KBM-7 (cell line): ENCODE data around the gene KDM2B.

ENCODE experiments used
- DNase-seq: peaks from one replicate; pipeline ENCODE4 v3.0.0-alpha.2; 2015
- in situ Hi-C: fragments of 300-500 bp; cut with MboI; formaldehyde crosslinking; loops from 2 replicates; pipeline ENCODE4 v1.14.3; 2020; ENCODE audit warnings: low sequenced_read_pairs, low pct_unique_long_range_greater_than_20kb, mixed read lengths

KDM2B gene

DNA sequence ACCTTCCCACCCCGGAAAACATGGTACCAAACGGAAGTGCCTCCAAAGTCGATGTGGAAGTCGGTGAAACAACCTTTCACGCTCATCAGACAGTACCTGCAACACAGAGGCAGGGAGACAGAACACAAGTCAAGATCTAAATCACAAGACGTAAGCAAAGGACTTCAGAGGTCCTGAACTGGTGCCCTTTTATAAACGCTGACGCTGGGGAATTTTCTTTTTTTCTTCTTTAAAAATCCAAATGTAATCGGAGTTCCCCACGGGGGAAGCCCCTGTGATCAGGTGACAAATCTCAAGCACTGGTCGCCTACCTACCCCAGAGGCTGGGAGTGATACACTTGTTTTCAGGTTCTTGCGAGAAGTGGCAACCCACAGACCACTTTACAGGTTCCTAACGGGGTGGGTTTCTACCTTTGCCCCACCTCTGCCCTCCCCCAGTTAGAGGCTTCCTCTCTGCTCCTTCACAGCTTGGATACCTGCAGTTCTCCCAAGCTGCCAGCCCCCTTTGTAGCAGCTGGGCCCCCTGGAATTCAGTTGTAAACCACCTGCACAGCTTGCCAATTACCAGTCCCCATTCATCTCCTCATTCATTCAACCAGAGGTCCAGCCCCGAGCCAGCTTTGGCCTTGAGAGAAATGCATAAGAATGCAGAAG, 46.2 kb downstream of the KDM2B start:
- in situ Hi-C loops: no loop called here
- no peak for DNase-seq

DNA sequence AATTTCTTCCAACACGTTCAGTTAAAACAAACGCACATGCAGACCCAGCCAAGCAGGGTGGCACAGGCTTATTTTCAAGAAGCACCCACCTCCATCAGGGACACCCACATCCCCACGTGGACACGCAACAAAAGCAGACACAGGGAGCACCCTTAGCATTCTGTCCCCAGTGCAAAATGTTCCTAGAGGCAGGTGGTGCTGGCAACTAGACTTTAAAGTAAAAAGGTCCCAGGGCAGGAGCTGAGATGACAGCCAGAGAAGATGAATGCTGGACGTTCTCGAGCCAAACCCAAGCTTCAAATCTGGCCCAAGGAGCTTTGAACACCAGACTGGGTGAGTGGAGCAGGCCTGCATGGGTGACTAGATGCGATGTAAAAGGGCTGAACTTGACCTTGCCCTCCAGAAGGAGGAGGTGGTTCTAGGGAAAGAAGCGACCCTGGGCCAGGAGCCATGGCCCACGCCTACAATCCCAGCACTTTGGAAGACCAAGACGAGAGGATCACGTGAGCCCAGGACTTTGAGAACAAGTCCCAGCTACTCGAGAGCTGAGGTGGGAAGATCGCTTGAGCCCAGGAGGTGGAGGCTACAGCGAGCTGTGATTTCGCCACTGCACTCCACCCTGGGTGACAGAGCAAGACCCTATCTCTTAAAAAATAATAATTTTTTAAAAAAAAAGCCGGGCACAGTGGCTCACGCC, 47.3 kb downstream of the KDM2B start:
- in situ Hi-C loops: no loop called here

DNA sequence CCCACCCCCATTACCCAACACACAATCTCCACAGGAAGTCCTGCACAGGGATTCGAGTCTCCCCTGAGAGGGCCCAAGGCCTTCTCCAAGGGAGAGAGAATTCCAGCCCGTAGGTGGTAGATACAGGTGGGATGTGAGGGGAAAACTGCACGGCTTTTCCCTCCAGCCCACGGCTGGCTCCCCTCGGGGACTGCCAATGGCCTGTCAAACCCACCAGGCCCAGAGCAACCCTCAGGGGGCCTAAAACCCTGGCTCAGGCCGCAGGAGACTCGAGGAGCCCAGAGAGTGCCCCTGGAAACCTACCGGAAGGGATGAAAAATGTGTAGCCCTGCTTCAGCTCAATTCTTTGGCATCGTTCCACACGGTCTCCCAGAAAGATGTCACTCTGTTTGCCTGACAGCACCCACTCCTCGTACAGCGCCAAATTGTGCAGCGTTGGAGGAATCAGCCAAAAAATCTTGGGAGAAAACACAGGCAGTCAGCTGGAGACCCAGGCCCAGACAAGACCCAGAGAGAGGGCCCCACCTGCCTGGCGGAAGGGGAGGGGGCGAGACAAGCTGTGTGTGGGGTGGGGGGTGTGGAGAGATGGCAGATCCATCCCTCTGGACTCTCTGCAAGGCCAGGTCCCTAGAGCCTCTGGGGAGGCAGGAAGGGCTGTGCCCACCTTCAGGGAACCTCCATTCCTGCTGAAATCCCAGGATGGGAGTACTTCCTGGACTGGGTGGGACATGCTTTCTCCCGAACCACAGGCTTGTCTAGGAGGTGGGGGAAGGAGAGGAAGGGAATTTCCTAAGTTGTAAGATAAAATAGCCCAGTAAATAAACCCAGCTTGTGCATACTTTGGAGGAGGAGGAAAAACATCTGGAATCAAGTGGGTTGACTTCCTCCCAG, 48.1 kb downstream of the KDM2B start:
- in situ Hi-C loops: no loop called here
- no peak for DNase-seq

More for the DNA sequence above, 47.3 kb downstream of the KDM2B start:
- DNase-seq: no peak

DNA sequence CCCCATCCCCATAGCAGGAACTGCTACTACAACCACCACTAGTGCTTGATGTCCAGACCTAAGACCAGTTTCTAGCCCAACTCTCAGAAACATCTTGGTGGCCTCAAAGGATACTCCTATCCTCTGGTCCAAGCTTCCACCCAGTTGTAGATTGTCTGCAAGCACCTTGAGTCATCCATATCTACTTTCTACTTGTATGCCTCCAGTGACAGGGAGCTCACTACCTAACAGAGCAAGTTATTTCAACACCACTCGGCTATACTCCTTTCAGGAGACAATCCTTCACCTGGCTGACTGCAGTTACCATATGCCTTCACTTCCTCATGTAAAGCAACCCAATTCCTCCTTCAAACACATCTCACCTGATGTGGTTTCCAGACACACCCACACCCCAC, 49.5 kb downstream of the KDM2B start:
- in situ Hi-C loops: no loop called here
- no peak for DNase-seq

DNA sequence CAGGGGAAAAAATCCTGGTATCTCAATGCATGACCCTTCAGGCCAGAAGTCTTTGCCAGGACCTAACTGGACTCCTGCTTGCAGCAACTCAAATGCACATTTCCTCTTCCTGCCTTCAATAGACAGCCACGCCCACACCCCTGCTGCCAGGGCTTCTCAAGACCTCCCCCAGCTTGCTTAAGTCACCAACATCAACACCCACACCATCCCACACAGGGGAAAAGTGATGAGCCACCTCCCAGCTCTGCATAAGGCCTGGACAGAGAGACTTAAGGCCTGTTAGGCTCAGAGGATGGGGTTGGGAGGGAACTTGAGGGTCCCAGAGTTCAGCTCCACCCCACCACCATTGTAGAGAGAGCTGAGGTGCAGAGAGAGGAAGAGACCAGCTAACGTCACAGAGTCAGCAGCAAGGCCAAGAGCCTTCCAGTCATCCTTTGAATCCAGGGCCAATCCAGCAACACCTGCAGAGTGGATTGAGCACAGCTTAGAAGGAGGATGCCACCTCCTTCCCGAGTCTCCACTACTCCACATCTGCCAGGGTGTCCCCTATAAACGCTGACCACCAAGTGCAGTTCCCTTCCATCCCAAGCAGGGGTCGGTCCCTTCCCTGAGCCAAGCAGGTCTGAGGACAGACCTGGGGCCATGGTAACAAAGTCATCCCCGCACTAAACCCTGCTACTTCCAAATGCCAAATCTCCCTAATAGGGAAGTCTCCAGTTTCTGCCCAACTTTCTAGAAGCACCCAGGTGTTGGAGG, 50.0 kb downstream of the KDM2B start:
- in situ Hi-C loops: no loop called here
- DNase-seq: peak; percentile 82

DNA sequence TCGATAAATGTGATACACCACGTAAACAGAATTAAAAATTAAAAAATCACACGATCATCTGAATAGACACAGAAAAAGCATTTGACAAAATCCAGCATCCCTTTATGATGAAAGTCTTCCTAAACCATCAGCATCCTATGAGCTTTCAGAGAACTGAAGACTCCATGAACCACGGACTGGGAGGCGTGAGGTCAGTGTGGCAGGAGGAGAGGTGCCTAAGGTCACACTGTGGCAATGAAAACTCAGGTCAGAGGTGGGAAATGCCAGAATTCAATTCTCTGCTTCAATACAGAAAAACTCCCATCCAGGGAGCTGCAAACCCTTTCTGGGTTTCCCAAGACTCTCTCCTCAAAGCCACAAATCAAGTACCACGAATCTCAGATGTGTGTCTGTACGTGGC, 51.6 kb downstream of the KDM2B start:
- in situ Hi-C loops: no loop called here
- DNase-seq: no peak

DNA sequence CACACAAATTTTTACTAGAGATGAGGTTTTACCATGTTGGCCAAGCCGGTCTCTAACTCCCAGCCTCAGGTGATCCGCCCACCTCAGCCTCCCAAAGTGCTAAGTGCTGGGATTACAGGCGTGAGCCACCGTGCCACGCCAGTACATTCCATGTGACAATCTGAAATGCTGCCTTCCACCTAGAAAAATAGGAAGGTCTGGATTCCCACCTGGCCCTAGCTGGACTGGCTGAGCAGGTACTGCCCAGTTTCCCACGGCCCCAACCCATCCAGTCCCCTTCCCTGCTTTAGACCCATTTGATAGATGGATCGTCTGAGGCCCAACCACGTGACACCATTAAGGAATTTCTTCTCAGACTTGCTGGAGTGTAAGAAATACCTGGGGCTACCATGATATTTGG, 55.4 kb downstream of the KDM2B start:
- DNase-seq: no peak
- in situ Hi-C loops: no loop called here

DNA sequence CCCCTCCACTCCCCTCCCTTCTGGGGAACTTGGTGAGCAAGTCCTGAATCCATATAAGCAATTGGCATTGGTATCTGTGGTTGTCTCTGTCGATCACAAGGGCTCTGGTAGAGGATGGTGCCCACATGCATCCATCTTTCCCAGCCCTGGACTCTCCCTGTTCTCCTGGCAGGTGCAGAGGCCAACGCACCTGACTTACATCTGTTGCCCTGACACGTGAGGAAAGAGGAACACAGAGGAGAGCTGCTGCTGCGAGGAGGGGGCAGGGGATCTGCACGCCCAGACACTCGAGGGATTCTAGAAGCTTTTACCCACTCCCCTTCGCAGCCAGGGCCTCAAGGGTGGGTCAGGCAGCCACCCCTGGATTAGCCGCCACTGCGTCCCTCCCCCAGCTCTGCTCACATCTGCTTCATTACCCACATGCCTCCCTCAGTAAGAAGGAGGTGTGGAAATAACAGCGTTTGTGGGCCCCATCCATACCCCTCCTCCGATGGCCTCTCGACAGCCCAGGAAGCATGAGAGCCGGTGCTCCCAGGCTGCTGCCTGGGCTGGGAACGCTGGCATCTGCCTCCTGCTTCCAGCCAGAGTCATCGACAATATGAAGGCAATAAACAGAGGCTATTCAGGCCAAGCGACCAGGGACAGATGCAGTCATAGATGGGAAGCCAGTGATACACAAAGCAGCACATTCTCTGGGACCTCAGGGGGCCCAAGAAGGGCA, 56.5 kb downstream of the KDM2B start:
- in situ Hi-C loops: no loop called here
- DNase-seq: no peak

DNA sequence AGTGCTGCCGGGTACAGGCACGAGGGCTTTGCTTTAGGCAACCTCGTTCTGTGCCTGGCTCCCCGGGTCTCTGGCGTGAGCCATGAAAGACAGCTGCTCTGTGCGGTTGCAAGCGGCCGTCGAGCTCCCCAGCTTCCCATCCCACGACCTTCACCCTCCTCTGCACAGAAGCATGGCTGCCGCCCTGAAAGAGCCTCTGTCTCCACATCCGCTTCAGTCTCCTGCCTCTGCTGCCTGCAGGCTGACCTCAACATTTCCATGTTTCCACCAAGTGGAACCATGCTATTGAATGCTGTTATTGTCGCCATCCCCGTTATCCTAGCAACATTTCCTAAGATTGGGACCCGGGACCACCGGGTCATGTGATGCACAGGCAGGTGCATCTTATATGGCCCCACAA, 57.1 kb downstream of the KDM2B start:
- in situ Hi-C loops: no loop called here
- no peak for DNase-seq

DNA sequence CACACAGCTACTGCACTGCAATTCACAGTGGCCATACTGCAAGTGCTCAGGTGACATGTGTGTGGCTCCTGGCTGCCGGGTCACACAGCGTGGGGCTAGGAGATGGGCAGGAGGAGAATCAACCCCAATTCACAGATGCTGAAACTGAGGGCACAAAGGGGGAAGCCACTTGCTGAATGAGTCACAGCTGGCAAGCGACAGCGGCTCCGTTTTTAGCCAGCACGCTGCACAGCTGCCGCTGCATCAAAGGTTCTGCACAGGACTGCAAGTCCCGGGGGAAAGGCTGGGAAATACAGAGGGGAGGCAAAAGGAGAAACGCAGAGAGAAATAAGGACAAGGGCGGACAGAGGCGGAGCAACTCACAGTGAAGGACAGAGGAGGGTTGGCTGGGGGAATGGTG, 57.9 kb downstream of the KDM2B start:
- in situ Hi-C loops: no loop called here

DNA sequence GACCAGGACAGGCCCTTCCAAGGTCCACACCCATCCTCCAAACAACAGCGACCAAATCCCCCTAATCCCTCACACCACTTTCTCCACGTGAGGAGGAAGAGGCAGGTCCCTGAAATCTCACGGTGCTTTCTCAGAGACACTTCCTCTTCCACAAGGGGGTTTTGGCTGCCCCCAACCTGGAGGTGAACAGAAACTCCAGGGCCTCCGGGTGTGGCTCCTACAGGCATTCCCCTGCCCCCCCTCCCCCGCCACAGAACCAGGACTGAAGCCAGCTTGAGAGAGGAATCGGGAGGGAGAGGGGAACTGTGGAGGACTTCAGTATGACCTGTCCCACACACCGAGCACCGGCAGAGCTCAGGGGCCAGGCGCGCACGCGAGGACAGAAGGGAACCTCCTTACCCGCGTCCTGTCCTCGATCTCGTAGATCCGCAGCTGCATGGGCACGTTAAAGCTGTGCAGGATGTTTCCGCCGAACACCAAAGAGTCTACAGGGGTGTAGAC, 60.2 kb downstream of the KDM2B start:
- no peak for DNase-seq
- in situ Hi-C loops: no loop called here

More for the DNA sequence above, 57.9 kb downstream of the KDM2B start:
- no peak for DNase-seq

DNA sequence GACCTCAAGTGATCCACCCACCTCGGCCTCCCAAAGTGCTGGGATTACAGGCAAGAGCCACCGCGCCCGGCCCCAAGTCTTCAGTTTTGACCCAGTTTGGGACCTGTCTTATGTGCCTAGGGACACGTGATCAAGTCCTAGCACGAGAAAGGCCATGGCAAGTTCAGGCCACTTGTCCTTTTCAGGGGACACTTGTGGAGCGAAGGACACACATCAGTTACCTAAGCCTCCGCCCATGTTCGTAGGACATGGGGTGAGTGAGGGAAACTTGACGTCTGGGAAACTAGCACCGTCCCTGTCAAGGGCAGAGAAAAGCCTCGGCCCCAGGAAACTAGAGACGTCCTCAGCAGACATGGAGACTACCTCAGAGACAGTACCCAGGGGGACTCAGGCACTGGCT, 60.7 kb downstream of the KDM2B start:
- DNase-seq: no peak
- in situ Hi-C loops: no loop called here

DNA sequence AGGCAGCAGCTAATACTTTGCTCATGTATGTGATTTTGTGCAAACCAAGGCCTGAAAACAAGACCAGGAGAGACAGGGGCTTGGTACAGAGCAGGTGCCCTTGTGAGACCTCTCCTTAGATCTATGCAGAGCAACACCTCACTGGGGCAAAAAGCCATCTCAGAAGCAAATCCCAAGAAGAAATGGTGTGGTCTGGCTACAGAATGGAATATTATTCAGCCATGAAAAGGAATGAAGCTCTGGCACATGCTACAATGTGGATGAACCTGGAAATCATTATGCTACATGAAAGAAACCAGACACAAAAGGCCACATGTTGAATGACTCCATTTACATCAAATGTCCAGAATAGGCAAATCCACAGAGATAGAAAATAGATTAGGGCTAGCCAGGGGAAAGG, 61.6 kb downstream of the KDM2B start:
- no peak for DNase-seq
- in situ Hi-C loops: no loop called here

DNA sequence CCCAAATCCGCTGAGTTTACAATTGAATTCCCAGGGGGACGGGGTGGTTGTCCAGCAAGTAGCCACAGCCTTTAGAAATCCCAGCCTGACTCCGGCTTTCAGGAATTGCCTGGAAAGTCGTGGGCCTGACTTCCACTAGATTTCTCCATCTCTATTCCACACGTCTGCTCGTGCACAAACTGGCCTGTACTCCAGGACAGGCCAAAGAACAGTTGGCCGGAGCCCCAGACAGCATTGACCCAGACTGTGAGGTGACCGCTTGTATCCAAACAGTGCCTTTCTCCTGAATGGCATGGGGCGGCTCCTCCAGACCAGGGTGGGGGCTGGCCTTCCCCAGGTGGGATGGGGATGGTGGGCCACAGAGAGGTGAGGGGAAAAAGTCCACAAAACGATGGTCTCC, 62.2 kb downstream of the KDM2B start:
- no peak for DNase-seq
- in situ Hi-C loops: no loop called here

DNA sequence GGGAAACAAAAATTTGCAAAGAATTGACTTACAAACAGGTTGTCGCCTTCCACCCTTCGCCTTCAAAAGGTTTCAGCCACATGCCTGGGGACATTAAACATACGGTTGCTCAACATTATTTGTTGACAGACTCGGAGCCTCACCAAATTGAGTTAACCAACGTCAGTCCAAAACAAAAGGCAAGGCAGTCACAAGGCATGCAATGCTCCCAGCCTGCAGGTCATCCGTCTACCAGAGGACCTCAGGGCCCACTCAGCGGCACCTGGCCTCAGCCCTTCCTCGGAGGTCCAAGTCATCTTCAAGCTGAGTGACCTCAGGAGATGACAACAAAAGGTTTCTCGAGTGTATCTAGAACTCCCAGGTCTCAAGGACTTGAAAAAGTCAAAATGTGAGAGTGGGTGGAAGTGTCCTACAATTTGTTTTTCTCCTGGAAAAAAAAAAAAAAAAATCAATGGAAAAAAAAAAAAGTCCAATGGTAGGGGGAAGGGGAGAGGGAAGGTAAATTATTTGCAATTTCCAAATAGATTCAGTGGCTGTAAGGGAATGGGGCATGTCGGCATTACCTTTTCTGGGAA, 64.3 kb downstream of the KDM2B start:
- DNase-seq: no peak
- in situ Hi-C loops: no loop called here

DNA sequence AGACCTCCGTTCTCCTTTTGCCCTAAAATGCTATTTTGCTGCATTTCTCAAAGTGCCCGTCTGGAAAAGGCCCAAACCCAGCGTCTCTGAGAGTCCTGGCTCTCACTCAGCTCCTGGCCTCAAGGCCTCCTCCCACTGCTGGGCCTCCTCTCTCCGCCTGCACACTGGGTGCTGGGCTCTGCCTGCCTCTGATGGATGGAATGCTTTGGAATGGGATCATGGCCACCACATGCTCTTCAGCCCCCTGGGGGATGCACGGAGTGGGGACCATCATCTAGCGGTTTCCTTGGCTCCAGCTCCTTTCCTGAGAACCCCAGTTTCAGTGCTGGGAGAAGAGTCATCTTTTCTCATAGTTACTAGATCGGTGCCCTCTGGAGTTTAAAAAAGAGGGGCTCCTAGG, 65.2 kb downstream of the KDM2B start:
- DNase-seq: no peak
- in situ Hi-C loops: no loop called here

DNA sequence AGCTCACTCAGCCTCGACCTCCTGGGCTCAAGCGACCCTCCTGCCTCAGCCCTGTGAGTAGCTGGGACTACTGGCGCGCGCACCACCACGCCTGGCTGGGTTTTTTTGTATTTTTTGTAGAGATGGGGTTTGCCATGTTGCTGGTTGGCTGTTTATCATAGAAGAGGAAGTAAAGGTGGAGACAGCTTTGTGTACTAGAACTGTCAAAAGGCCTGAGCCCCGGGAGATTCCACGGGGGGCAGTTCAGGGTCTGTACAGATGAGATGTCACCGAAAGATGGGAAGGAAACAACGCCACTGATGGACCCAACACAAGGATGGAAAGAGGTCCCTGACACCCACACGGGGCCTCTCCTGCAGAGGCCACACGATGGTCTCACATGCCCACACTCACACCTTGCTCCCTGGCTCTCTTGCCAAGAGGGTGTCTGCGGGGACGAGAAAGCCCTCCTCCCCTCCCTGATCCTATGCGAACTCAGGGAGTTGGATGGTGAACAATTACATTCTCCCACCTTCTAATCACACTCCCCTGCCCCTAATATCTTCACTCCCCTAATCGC, 66.6 kb downstream of the KDM2B start:
- peak; percentile 47 for DNase-seq
- in situ Hi-C loops: no loop called here
